Measurements from ENCODE around the gene DNMBP. TPM values are rescaled to one million over a fixed set of nuclear protein-coding genes. Genes with fewer than 3 reads are reported as not detected.

The DNMBP gene
- total and polyA plus RNA-seq, 2 of the 8 experiments (the other 6 are each of a cell fraction or from before 2014, with no cell fraction given), result 19.1 to 26.4 TPM

DNA sequence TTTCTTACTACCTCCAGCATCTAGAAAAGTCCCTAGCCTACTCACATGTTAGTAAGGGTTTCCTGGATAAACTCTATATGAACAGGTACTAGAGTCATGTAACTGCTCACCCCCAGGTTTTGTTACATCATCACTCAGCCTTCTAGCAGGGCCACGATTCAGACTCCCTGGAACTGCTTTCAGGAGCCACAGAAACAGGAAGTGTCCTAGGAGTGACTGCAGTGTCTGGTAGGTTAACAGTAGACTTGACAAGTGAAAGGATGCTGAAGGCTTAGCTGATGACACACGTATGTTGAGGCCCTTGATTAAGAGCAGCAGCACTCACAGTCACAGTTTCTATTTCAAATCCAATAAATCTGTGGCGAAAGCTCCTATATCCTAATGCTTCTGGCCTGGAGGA, 101.2 kb downstream of the DNMBP start:
- H3K4ac ChIP-seq (replicated peaks; ENCODE audit: insufficient read length, low read depth, low read length), result no peak overlapping the region
- POLR2A ChIA-PET (ENCODE audit: partially characterized antibody), result interaction anchor here (0.8 to 6.6 kb wide), 8 partner anchors 10 to 99 kb away, joined by 3 to 49 read pairs (median 4); no protein-coding TSS in a partner anchor
- no peak overlapping the region for H3K4me2 ChIP-seq (ENCODE audit: insufficient read depth in 1 of 2, low read depth in 2 of 2, low read length in 2 of 2)
- H3K4me3 ChIP-seq (ENCODE audit: extremely low read depth in 1 of 4, insufficient read depth in 2 of 4, low read depth in 3 of 4, low read length in 4 of 4), result no peak overlapping the region
- no peak overlapping the region for H2BK12ac ChIP-seq (ENCODE audit: low read depth, low read length)
- H2AK5ac ChIP-seq (ENCODE audit: low read depth, low read length), result no peak overlapping the region
- no peaks in the 10 kb centered on the region; a peak in 1 of 7 replicates for H3K4me1 ChIP-seq (replicated peaks in 1 of 4; ENCODE audit: control insufficient read depth in 3 of 4, insufficient read depth in 4 of 4, low read length in 3 of 4)
- H2BK15ac ChIP-seq (ENCODE audit: low read length), result no peak overlapping the region
- H3K27ac ChIP-seq (ENCODE audit: low read depth, low read length), result no peak overlapping the region
- no peak for FAIRE-seq
- no peak overlapping the region for H3K14ac ChIP-seq (ENCODE audit: insufficient read length)
- peaks cover 43 to 62% (median 56%) of the 10 kb centered on the region in 4 experiments for H3K36me3 ChIP-seq (ENCODE audit: control insufficient read depth in 2 of 4, insufficient read depth in 4 of 4, low read length in 3 of 4)
- peaks cover 19% of the 10 kb centered on the region for H3K79me1 ChIP-seq (ENCODE audit: low read depth, low read length)
- no peak overlapping the region for H3K56ac ChIP-seq (replicated peaks; ENCODE audit: insufficient read length, low read depth, low read length)
- H4K20me1 ChIP-seq (replicated peaks in 1 of 2; ENCODE audit: control insufficient read depth in 1 of 2, insufficient read depth in 2 of 2, low read length in 2 of 2), result peaks cover 0 to 6% of the 10 kb centered on the region in 2 experiments
- no peak overlapping the region for H2BK20ac ChIP-seq (ENCODE audit: low read length)
- DNase-seq (ENCODE audit: low read depth in 1 of 2, low spot score in 2 of 2), result no peak
- no peak overlapping the region for H4K91ac ChIP-seq (replicated peaks; ENCODE audit: insufficient read length, low read length)
- no peaks in the 10 kb centered on the region for H3K27me3 ChIP-seq (replicated peaks in 1 of 4; ENCODE audit: control insufficient read depth in 3 of 4, extremely low read depth in 1 of 4, insufficient read depth in 3 of 4, low read length in 3 of 4)
- no peak overlapping the region for H3K18ac ChIP-seq (ENCODE audit: extremely low read depth, low read length)
- no peak overlapping the region for H2BK120ac ChIP-seq (replicated peaks; ENCODE audit: low read depth, low read length)
- 94% methylated on average over 3 of the region's 3 CpGs; no CpG with 5 or more reads in 1 of the 2 experiments for WGBS, 2 experiments (ENCODE audit: extremely low coverage in 1 of 2, insufficient coverage in 1 of 2, insufficient read length in 1 of 2, insufficient replicate concordance in 2 of 2, low coverage in 1 of 2, low lambda C conversion rate in 2 of 2, missing lambda C conversion rate in 1 of 2)
- no peak overlapping the region for H3K23ac ChIP-seq (ENCODE audit: insufficient read length)
- H2BK5ac ChIP-seq (ENCODE audit: low read depth, low read length), result no peak overlapping the region
- no peaks in the 10 kb centered on the region for H3K9me3 ChIP-seq (ENCODE audit: insufficient read depth in 2 of 2, low read depth in 1 of 2, low read length in 1 of 2)
- H2AFZ ChIP-seq (ENCODE audit: low read length), result no peak overlapping the region
- peaks cover 1% of the 10 kb centered on the region; the same call in 1 of the 2 replicates for H3K23me2 ChIP-seq (ENCODE audit: low read depth, low read length)
- CTCF ChIA-PET (ENCODE audit: partially characterized antibody), result interaction anchor here (0.9 to 2.0 kb wide), 5 partner anchors 9 to 137 kb away, joined by 3 to 7 read pairs (median 4); no protein-coding TSS in a partner anchor
- peaks cover 14 to 85% of the 10 kb centered on the region in 2 experiments for H3K79me2 ChIP-seq (ENCODE audit: control insufficient read depth in 1 of 2, insufficient read depth in 2 of 2, low read length in 2 of 2)
- H3K9ac ChIP-seq (replicated peaks in 1 of 4; ENCODE audit: extremely low read depth in 1 of 4, low read depth in 3 of 4, low read length in 3 of 4), result no peak overlapping the region
- TF ChIP-seq HDAC6 (IDR thresholded peaks at IDR 0.05; ENCODE audit: low read depth, low read length), result no peak
- no peak for TF ChIP-seq MAFK (IDR thresholded peaks at IDR 0.05; ENCODE audit: low read depth, low read length)
- TF ChIP-seq RFX5 (IDR thresholded peaks at IDR 0.05; ENCODE audit: borderline replicate concordance, low read depth, low read length), result no peak
- TF ChIP-seq KDM5A (IDR thresholded peaks at IDR 0.05; ENCODE audit: low read length), result no peak
- TF ChIP-seq SIX5 (IDR thresholded peaks at IDR 0.05; ENCODE audit: low read depth, low read length), result no peak
- TF ChIP-seq POU5F1 (IDR thresholded peaks at IDR 0.05; ENCODE audit: low read depth, low read length), result no peak
- TF ChIP-seq RXRA (IDR thresholded peaks at IDR 0.05; ENCODE audit: insufficient read depth, low read depth, low read length), result no peak
- TF ChIP-seq BCL11A (IDR thresholded peaks at IDR 0.05; ENCODE audit: low read depth in 2 of 2, low read length in 2 of 2), result no peak
- TF ChIP-seq, protein P1, sequence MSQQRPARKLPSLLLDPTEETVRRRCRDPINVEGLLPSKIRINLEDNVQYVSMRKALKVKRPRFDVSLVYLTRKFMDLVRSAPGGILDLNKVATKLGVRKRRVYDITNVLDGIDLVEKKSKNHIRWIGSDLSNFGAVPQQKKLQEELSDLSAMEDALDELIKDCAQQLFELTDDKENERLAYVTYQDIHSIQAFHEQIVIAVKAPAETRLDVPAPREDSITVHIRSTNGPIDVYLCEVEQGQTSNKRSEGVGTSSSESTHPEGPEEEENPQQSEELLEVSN (IDR thresholded peaks at IDR 0.05), result no peak
- no peak for TF ChIP-seq POLR2AphosphoS5 (IDR thresholded peaks at IDR 0.05; ENCODE audit: low read depth, low read length)
- TF ChIP-seq SIRT6 (IDR thresholded peaks at IDR 0.05; ENCODE audit: low read length), result no peak
- no peak overlapping the region for H4K8ac ChIP-seq (ENCODE audit: extremely low read depth, insufficient read depth, low read length)
- no peak overlapping the region for H4K5ac ChIP-seq (ENCODE audit: insufficient read length, low read depth, low read length)

All from H1 (cell line).